ENCODE results near the gene RASSF5. TPM values are rescaled to one million over a fixed set of nuclear protein-coding genes. Genes with fewer than 3 reads are reported as not detected.
A peak's percentile ranks its signal among the peaks of the same experiment; 100 is the strongest.

RASSF5 gene
- total and polyA plus RNA-seq, 10 of the 15 experiments (the other 5 are each of a cell fraction or from before 2014, with no cell fraction given): 14.0 to 89.6 (median 68.9) TPM

- peaks cover under 1 to 28% of the 10 kb centered on the region in 2 experiments; a peak in 2 of 4 replicates for H3K36me3 ChIP-seq (ENCODE audit: control insufficient read depth in 2 of 2, insufficient read depth in 2 of 2, low read length in 1 of 2)
- H3K27me3 ChIP-seq (replicated peaks in 1 of 2; ENCODE audit: control insufficient read depth in 2 of 2, insufficient read depth in 2 of 2, low read length in 1 of 2): no peaks in the 10 kb centered on the region
- FAIRE-seq (no peak), DNase-seq (ENCODE audit: low read depth, low spot score) (no peak), ATAC-seq (0 out of 3 replicates have a peak, but pooled peaks have one; percentile 8)
- ChIA-PET RAD21 (ENCODE audit: unreplicated experiment) (interaction anchor here (0.6 to 9.0 kb wide), 9 partner anchors 14 to 89 kb away, joined by 4 to 95 read pairs (median 5); partner anchors contain the start of genes DYRK3, IKBKE and RASSF5), CTCF (interaction anchor here (0.5 to 18.4 kb wide), 12 partner anchors 8 to 104 kb away, joined by 3 to 330 read pairs (median 4); partner anchors contain the start of gene IKBKE), POLR2A (interaction anchor here (0.7 to 9.0 kb wide), 7 partner anchors 10 to 90 kb away, joined by 3 to 117 read pairs (median 5); partner anchors contain the start of gene IKBKE), SMC1A (ENCODE audit: uncharacterized antibody, unreplicated experiment) (interaction anchor here (0.7 to 21.1 kb wide), 11 partner anchors 9 to 92 kb away, joined by 3 to 476 read pairs (median 3); no protein-coding TSS in a partner anchor)
- intact Hi-C loops (cut with micrococcal nuclease; ENCODE audit: unreplicated experiment) (loop anchor here (5.0 kb wide), 2 partner anchors 87 to 123 kb away; partner anchors contain the start of genes IKBKE and MAPKAPK2), in situ Hi-C loops (cut with MboI) (no loop called here)
- H3K27ac ChIP-seq (ENCODE audit: control insufficient read depth, insufficient read depth): peak overlapping the region; percentile 98
- WGBS (ENCODE audit: insufficient coverage, insufficient replicate concordance, low lambda C conversion rate, missing lambda C conversion rate): 7% methylated on average over 5 of the region's 5 CpGs
- no TSS peak for BruUV-seq (replicated peaks)
- H3K4me1 ChIP-seq (ENCODE audit: control insufficient read depth, insufficient read depth, low read length): peaks cover 61% of the 10 kb centered on the region
- H3K9me3 ChIP-seq (replicated peaks; ENCODE audit: control insufficient read depth, insufficient read depth, low read length): no peaks in the 10 kb centered on the region
- H3K9ac ChIP-seq (ENCODE audit: control insufficient read depth, insufficient read depth, low read length): peak overlapping the region; percentile 98
- TF ChIP-seq STAT1 (conservative IDR thresholded peaks at IDR 0.05) (no peak), HDGF (IDR thresholded peaks at IDR 0.05) (peak; percentile 1; the same call in 1 of the 2 replicates), MEF2B (IDR thresholded peaks at IDR 0.05; ENCODE audit: partially characterized antibody, poor library complexity, severe bottlenecking) (peak; percentile 13), POLR2A (IDR thresholded peaks at IDR 0.05; ENCODE audit: low read depth, low read length) (peak; percentile 25; the same call in 1 of the 2 replicates), MAX (IDR thresholded peaks at IDR 0.05; ENCODE audit: low read depth, low read length) (0 out of 2 replicates have a peak, but pooled peaks have one; percentile 20), CTCF (IDR thresholded peaks at IDR 0.05 in 2 of 3, conservative IDR thresholded peaks at IDR 0.05 in 1 of 3; ENCODE audit: control insufficient read depth in 2 of 3, extremely low read depth in 1 of 3, insufficient read depth in 1 of 3, low read depth in 3 of 3, low read length in 3 of 3) (no peak)
- H3K79me2 ChIP-seq (ENCODE audit: control insufficient read depth, insufficient read depth, low read length): peaks cover 87% of the 10 kb centered on the region
- peak overlapping the region; percentile 95 for H3K4me3 ChIP-seq
- 0 out of 2 replicates have a peak, but pooled peaks cover 5% of the 10 kb centered on the region for H4K20me1 ChIP-seq (ENCODE audit: control insufficient read depth, insufficient read depth)
- H3K4me2 ChIP-seq (ENCODE audit: control insufficient read depth, insufficient read depth): peak overlapping the region; percentile 86
- no peak overlapping the region for H2AFZ ChIP-seq (ENCODE audit: control insufficient read depth, low read depth, low read length)
Observed at GRCh38 chr1:206559672-206559995, 52.3 kb downstream of the RASSF5 start.
